Stimulated activated CD4-positive, alpha-beta T cell treated with anti-CD3 and anti-CD28 coated beads, Interleukin-12 subunit alpha, Interleukin-12 subunit beta, amount 100 ng/mL, for 24 hours (primary cell): ENCODE results near the gene LUZP4.
"Not testable (repeated sequence)": the region's sequence is repeated elsewhere in the genome, so short reads cannot be mapped to it uniquely, and the experiment has no call there.

ENCODE experiments used
- DNase-seq, 2 experiments: peaks; one replicate each; pipeline ENCODE4 v3.0.0-alpha.2; 2020; ENCODE audit warnings: low read depth in 2 of 2

Gene LUZP4, protein sequence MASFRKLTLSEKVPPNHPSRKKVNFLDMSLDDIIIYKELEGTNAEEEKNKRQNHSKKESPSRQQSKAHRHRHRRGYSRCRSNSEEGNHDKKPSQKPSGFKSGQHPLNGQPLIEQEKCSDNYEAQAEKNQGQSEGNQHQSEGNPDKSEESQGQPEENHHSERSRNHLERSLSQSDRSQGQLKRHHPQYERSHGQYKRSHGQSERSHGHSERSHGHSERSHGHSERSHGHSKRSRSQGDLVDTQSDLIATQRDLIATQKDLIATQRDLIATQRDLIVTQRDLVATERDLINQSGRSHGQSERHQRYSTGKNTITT

GRCh38 chrX:115289465-115289864 is at the start of gene LUZP4:
LUZP4 (plus strand) TSS chrX:115289715; CDS start chrX:115289760, 45 bp downstream.
- DNase-seq: no peak

DNA sequence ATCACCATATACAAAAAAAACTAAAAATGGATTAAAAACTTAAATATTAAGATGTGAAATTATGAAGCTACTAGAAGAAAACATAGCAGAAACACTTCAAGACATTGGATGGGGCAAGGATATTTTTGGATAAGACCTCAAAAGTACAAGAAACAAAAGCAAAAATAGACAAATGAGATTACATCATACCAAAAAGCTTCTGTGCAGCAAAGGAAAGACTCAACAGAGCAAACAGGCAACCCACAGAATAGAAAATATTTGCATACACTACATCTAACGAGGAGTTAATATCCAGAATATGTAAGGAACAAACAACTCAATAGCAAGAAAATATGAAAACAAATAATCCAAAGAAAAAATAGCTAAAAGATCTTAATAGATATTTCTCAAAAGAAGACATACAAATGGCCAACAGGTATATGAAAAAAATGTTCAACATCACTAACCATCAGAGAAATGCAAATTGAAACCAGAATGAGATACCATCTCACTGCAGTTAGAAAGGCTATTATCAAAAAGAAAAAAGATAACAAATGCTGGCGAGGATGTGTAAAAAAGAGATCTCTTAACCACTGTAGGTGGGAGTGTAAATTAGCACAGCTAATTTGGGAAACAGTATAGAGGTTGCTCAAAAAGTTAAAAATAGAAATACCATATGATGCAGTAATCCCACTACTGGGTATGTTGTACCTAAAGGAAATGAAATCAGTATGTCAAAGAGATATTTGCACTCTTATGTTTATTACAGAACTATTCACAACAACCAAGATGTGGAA is 37.9 kb upstream of the LUZP4 start:
- no peak for DNase-seq

- no peak for DNase-seq
Observed at GRCh38 chrX:115255003-115255402, 34.5 kb upstream of the LUZP4 start.

DNA sequence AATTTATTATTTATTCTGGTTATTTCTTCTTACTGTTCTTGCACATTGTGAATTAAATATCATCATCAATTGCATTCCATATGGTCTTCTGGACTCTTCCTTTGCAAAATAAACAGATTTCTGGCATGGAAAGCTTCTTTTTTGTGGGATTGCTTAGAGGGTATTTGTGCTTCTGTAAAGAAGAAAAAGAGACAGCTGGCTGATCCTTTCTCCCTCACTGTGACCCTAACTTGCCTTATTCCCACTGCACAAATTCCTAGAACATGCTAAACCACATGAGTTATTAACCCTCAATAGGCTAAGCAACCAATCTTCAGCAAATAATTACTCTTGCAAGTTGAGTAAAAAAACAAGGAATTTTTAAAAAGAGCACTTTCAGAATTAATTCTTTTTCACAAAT is 31.8 kb upstream of the LUZP4 start:
- no peak for DNase-seq

GRCh38 chrX:115259238-115259875 is 30.2 kb upstream of the LUZP4 start:
- DNase-seq: no peak

DNA sequence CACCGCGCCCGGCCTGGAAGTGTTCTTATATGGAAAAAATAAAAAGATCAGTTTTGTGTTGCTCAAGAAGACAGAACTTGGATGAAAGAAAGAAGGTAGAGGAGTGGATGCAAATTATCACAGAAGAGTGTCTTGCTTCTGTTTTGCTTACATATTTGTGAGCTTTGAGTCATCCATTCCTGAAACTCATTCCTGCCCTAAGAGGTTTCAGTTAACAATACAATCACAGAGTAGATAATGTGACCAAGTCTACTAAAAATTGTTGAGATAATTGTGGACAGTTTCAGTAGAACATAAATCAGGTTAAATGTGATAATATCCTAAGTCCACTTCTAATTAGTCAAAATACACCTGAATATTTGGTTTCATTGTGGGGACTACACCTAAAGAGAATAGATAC is 29.2 kb upstream of the LUZP4 start:
- no peak for DNase-seq

GRCh38 chrX:115261148-115261547 is 28.4 kb upstream of the LUZP4 start:
- no peak for DNase-seq

DNA sequence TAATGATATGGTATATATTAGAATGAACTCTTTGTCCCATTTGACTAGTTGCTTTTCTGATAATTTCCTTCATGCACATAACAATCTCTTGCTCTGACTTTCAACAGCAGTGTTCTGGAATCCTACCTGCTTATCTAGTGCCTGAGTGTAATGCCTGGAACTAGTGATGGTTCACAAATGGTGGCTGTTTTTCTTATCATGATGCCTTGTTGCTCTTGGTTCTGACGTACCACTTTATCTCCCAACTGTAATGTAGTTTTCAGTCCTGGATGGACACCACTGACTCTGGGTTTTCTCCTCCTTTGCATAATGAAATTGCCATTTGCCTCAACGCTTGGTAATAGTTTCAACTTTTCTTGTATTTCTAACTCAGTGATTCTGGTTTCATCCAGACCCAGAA is 25.5 kb upstream of the LUZP4 start:
- no peak for DNase-seq

DNA sequence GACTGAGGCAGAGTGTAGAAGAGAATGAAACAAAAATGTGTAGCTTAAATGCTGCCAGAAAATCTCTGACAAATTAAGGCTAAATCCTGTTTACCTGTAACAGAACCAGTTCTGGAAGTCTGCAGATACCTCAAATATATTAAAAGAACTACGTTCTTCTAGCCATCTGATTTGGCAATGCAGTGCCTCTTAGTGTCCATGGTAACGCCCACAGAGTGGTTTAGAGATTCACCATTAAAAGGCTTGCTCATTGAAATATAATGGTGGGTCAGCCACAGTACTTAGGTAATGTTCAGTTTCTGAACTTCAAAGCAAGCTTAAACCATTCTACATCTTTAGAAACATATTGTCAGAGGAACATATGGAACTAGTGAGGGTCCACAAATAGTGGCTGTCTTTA is 23.2 kb upstream of the LUZP4 start:
- no peak for DNase-seq

GRCh38 chrX:115268421-115268820 is 21.1 kb upstream of the LUZP4 start:
- DNase-seq: no peak

DNA sequence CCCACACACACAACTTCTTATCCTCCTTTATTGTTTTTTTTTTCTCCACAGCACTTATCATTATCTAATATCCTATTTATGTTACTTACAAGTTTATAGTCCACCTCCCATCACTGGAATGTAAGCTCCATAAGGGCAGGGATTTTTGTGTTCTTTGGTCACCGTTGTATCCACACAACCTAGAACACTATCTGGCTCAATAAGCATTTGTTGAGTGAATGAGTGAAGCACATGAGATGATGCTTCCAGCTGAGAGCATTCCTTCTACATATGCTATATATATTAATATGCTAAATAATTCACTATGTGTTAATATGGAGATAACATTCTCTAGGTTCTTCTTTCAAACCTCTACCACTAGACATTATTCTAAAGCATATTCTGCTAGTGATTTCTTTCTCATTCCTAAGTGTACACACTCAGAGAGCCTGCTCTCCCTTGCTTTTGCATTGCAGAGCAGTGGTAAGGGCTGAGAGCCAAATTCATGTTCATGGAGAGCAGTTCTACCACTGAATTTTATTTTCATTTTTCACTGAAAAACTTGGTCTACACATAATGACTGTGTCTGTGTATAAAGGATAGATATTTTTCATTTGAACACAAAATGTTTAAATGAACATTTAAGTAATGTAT is 20.3 kb upstream of the LUZP4 start:
- no peak for DNase-seq

DNA sequence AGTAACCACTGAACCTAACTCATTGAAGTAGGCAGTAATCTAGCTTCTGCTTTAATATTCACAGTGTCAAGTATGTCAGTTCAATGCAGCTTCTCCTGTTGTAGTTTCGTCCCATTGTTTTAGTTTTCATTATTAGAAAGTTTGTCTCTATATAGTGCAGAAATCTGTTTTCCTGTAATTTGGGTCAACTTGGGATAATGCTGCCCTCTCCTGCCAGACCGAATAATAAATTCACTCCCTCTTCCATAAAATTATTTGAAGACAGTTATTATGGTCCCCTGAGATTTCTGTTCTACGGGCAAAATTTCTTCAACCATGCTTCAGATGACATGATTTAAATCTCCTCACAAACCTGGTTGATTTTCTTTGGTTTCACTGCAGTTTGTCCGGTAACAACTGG is 4.6 kb upstream of the LUZP4 start:
- no peak for DNase-seq

DNA sequence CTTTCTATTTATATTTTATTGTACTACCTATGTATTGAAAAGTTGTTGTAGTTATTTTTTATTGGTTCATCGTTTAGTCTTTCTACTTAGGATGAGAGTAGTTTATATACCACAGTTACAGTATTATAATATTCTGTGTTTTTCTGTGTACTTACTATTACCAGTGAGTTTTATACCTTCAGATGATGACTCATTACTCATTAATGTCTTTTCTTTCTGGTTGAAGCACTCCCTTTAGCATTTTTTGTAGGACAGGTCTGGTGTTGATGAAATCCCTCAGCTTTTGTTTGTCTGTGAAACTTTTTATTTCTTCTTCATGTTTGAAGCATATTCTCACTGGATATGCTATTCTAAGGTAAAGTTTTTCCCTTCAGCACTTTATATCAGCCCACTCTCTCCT is 7.7 kb downstream of the LUZP4 start:
- no peak for DNase-seq

DNA sequence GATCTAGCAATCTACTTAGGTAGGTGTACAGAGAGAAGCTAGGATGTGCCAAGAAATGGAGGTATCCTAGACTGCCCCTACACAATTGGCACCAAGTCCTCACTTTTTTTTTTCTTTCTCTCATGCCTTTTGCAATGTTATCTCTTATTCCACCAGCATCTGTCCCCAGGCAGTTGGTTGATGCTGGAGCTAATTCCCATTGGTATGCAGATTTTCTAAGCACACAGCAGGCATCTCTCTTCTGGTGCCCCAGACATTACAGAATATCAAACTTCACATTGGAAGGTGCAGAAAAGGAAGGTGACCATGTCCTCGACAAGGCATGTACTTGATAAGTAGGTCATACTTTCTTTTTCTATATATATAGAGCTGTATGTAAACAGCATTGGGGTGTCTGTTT is 21.6 kb downstream of the LUZP4 start:
- no peak for DNase-seq

DNA sequence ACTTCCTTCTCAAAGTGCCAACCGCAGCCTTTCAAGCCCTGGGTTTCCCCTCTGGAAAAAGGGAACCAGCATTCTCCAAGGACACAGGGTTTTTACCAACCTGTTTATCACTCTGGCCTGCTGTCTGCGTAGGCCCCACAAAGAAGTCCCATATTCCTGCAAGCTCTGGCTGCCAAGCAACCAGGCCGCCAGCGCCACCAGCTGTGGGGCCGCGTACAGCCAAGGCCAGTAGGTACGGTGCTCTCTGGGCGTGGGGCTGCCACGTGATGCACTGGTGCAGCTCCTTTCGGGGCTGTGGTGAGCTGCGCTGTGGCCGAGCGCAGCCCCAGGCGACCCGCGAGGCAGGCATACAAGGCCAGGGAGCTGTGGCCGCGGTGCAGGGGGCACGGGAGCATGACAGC is 22.1 kb downstream of the LUZP4 start:
- DNase-seq: no peak

DNA sequence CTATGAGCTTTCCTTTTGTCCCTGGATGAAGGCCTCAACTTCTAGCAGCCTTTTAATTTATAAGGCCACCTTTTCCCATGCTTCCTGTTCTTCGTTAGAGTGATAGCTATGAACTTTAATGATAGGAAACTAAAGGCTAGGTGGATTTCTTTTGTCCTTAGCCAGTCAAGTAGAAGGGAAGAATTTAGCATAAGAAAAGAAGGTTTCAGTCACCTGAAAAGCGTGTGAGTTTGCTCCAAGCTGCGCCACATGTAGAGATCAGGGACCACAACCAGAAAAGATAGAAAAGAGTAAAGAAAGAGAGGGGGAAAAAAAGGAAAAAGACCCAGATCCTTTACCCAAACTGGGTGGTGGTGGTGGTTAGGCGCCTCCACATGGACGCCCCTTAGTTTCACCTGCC is 28.6 kb downstream of the LUZP4 start:
- DNase-seq: no peak

DNA sequence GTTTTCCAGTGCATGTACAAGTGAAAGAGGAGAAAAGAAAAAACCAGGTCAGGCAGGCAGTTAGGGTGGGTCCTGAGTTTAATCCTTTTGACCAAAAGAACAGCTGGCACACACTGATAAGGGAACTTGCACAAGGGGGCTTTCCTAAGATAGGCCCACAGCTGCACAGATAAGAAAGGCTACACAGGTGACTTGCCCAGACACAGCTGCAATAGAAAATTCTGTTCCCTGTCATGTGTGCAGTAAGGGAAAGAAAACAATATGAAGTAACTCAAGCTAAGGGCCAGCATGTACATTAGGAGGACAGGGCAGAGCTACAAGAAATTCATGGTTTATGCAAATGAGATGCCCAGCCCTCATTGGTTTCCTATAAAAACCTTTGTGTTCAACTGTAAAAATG is 32.9 kb downstream of the LUZP4 start:
- DNase-seq: no peak

DNA sequence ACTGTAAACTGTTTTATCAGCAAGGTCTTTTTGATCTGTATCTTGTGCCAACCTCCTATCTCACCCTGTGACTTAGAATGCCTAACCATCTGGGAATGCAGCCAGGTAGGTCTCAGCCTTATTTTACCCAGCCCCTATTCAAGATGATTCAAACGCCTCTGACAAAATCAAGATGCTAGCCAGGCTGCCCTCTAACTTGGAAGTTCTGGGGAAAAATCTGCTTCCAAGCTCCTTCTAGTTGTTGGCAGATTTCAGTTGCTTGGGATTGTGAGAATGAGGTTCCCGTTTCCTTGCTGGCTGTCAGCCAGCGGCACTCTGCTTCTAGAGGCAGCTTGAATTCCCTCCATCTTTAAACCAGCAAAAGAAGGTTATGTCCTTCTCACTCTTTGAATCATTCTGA is 34.7 kb downstream of the LUZP4 start:
- DNase-seq: no peak

GRCh38 chrX:115329282-115329681 is 39.8 kb downstream of the LUZP4 start:
- not testable (repeated sequence) for DNase-seq

DNA sequence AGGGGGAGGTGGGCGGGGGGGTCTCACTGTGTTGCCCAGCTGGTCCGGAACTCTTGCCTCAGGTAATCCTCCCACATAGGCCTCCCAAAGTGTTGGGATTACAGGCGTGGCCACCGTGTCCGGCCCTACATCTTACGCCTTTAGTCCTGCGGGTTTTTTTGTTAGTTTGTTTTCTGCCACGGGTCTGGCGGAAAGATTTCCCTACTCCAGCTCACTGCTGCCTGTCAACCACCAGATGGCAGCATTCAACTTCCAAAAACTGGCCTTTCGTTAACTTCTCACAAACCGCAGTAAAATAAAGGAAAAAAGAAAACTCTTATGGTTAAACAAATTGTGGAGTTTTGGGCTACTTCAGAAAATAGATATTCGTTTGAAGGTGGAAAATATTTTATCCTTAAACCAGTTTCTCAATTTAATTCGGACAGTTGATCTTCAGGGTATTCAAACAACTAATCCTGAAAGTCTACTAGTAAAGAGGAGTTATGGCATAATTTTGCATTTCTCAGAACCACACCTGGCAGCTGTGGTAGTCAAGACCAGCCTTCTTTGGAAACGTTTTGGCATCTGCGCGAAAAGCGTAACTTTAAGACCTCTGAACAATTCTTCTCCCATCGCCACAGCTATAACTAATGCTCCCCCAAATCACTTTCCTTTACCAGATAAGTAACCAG is 41.1 kb downstream of the LUZP4 start:
- DNase-seq: no peak

DNA sequence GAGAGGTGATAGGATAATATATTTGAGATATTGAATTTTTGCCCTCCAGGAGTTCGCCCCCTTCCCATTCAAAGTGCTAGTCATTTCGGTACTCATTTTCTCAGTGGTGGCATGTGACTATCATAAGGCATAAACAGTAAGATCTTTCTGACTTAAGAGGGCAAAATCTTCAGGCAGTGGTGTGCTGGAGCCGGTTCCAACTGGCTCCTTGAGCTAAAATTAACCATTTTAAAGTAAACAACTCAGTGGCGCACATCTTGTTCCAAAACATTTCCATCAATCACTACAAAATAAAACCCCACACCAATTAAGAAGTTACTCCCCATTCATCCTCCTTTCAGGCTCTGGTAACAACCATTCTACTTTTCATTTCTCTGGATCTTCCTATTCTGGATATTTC is 43.3 kb downstream of the LUZP4 start:
- DNase-seq: no peak

GRCh38 chrX:115333446-115333845 is 43.9 kb downstream of the LUZP4 start:
- DNase-seq: no peak
